Hematopoietic multipotent progenitor cell treated with erythropoietin and hydrocortisone succinate and interleukin-3 and kit ligand, for 8 days (in vitro differentiated cells): ENCODE data around the gene ST3GAL2.

Experiments used
- DNase-seq: peaks from one replicate; pipeline ENCODE4 v3.0.0-alpha.2; 2015

The ST3GAL2 gene

GRCh38 chr16:70437017-70437581 lies 1.8 kb downstream of the ST3GAL2 start:
- no peak for DNase-seq

DNA sequence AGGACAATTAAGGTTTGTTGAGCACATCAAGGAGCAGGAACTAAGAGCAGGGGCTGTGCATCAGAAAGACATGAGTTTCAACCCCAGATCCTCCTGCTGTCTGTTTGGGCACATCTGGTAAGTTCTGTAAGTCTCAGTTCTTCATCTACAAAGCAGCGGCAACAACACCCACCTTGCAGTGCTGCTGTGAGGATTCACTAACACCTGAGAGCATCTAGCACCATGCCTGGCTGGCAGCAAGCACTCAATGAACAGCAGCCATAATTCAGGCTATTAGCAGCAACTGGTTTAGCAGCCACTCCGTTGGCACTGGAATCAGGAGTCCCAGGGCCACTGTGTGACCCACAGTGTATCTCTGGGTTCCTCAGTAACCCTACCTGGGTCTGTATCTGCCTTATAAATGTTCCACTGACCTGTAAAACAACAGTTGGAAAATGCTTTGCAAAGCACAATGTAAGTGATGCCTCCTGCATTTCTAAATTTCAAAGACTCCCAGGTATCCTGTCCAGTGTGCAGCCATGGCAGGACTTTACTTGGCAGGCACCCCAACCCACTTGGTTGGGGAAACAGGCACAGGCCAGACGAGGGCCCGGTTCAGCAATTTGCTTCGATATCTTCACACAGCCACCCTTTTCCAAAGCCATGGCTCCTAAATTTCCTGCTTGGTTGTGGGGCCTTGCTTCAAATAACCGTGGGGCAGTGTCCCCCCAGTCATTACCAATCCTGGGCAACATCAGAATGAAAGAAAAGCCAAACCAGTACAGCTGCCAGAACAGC lies 4.2 kb downstream of the ST3GAL2 start:
- DNase-seq: no peak

- no peak for DNase-seq
These were observed 5.3 kb downstream of the ST3GAL2 start for GRCh38 chr16:70433458-70434103.

DNA sequence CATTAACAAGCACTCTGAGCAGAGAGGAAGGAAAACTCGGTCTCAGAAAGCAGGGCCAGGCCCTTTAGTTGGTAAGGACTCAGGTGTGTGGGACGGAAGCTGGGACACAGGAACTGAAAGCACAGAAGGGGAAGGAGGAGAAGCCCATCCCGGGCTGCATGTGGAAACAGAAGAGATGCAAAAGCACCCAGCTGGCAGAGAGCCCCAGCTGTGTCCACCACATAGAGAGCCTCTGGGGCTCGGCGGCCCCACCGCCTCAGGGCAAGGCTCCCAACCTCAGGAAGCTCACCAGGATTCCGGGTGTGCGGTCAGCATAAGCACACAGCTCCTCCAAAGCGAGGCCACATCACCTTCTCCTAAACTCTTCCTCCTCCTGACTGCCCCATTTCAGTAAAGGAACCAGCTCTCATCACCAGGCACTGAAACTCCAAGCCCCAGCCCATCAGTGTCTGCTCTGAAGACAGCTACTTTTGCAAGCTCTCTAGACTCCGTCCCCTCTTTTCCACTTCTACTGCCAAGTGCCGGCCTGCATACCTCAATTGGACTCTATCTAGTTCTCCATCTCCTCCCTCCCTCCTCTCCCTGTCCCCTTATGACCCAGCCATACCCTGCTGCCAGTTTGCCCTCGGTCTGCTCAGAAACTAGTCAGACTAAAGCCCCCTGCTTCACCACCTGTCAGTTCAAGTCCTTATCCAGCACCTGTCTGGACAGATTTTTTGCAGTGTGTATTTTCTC lies 6.0 kb downstream of the ST3GAL2 start:
- DNase-seq: peak; percentile 73

GRCh38 chr16:70432356-70432722 lies 6.6 kb downstream of the ST3GAL2 start:
- DNase-seq: no peak

GRCh38 chr16:70430667-70431536 lies 8.0 kb downstream of the ST3GAL2 start:
- DNase-seq: peak; percentile 73

DNA sequence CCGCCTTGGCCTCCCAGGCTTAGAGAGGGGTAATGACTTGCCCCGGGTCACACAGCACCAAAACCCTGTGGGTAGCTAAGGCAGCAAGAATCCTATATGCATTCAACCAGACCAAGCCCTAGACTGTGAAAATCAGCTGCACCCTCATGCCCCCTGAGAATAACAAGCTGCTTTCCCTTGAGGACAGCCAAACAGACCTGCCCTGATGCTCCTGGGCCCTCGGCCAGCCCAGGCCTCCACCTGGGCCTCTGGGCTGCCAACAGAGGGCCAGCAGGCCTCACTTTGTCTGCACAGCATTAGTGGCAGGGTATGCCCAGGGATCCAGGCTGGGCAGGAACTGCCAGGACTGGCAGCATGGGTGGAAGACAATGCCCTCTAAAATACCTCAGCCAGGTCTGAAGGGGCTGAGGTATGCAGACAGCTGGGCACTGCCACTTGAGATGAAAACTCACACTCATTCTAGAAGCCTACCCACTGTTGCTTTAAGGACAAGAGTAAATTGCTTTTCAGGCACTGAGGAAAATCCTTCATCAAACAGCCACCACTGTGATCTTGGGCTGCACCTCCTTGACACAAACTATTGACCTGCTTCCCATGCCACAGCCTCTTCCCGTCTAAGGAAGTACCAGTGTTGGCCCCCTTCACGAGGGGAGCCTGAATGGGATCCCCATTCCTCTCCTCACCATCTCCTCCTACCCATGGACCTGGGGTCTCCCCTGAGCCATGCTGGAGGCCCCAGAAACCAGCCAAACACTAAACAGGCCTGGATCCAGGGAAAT lies 8.8 kb downstream of the ST3GAL2 start:
- no peak for DNase-seq

- peak; percentile 100 for DNase-seq
These were observed 10.5 kb downstream of the ST3GAL2 start for GRCh38 chr16:70428178-70428998.

DNA sequence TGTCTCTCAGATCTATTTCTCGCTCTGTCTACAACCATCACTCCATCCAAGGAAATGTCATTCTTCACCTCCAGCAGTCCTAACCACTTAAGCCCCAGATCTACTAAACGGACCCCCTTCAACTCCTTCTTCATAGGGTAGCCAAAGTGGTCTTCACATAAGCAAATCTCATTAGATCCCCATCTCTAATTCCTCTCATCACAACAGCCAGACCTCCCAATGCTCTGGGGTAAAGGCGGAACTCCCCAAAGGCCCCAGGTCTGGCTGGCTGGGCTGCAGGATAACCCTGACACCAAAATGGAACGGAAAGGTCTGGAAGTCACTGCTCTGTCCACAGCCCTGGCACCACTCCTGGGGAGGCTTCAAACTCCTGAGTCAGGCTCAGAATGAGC lies 11.1 kb downstream of the ST3GAL2 start:
- no peak for DNase-seq

- no peak for DNase-seq
These were observed 16.4 kb downstream of the ST3GAL2 start for GRCh38 chr16:70422543-70422942.

DNA sequence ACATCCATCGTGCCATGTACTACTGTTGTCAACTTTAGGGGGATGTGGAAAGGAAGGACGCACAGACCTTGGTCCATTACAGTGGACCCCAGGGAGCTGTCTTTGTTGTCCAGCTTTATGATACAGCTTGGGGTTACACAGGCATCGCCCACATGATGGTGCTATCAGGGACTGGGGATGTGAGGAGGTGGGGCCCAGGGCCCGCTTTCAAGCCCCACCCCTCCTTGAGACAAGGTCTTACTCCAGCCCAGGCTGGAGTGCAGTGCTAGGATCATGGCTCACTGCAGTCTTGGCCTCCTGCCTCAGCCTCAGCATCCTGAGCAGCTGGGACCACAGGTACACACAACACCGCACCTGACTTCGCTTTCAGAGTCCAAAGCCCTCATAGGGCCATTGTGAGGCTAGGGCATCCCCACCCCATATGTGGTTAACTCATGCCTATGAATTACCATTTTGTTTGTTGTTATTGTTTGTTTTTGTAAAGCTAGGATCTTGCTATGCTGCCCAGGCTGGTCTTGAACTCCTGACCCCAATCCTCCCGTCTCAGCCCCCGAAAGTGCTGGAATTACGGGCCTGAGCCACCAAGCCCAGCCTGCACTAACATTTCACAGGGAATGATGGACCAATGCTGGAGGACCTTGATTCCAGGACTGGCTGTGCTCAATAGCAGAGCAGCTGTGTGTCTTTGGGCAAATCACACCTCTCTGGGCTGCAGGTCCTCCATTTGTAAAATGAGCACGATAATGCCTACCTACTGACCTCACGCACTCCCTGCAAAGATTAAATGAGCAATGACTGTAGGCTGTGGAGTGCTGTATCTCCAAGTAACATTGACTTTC lies 17.2 kb downstream of the ST3GAL2 start:
- DNase-seq: peak; percentile 81

DNA sequence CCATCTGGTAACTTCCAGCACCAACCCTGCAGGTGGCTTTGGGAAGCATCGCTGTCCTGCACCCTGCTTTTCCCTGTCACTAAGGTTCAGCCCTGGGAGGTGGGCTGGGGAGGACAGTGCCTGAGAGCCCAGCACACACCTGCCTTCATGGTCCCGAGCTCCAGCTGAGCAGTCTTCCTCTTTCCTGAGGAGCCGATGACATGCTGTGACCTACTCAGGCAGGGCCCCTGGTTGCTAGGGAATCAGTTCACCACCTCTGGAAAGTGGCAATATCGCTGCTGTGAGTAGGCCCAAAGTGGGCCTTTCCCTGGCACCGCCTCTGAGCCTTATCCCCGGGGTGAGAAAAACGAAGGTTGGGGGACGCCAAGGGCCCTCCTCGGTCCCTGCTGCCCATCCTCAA lies 17.9 kb downstream of the ST3GAL2 start:
- DNase-seq: no peak

DNA sequence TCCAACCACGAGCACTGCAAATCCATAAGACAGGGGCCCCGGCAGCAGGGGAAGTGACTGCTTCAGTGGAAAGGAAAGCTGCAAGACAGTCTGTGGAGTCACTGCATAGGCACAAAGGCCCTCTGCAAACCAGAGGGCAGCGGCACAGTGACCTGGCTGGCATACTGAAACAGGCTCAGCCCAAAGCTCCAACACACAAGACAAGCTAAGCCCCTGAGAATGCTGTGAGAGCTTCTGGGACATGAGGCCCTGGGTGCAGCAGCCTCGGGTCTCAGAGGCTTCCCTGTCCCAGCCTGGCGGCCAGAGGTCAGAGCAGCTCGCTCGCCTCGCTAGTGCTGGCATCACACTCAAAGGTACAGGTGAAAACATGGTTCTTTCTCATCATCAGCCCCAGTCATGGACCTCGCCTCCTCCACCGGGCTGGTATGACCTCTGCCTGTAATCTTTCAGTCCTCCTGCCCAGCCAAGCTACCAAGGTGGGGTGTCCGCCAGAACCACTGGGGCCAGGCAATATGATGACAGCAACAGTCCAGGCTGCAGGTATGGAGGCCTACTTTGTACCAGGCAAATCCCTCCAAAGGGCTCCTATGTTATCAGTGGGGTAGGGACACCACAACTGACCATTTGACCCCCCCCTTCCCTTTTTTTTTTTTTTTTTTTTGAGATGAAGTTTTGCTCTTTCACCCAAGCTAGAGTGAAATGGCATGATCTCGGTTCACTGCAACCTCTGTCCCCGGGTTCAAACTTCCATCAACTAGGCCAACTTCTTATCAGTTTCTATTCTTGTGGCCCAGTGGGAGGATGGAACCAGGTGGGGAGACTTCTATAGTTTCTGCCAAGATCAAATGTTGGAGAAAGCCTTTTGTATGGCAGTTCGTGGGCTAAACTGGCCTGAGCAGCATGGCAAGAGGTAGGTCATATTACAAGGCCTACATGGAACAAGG lies 19.2 kb downstream of the ST3GAL2 start:
- DNase-seq: no peak

DNA sequence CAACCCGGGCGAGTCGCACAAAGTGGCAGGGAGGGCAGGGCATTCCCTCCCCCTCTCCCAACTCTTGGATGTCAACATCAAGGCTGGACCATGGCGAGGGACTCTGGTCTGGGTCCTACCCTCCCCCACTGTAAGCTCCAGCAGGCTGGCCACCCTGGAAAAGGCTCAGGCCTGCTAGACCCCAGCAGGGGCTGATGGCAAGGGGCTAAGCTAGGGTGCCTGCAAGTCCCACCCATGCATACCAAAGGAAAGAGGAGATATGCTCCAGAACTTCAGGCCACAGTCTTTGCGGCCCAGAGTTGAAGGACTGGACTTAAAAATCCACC lies 19.9 kb downstream of the ST3GAL2 start:
- no peak for DNase-seq

GRCh38 chr16:70418274-70418992 lies 20.5 kb downstream of the ST3GAL2 start:
- no peak for DNase-seq

GRCh38 chr16:70417661-70418060 lies 21.2 kb downstream of the ST3GAL2 start:
- DNase-seq: no peak

DNA sequence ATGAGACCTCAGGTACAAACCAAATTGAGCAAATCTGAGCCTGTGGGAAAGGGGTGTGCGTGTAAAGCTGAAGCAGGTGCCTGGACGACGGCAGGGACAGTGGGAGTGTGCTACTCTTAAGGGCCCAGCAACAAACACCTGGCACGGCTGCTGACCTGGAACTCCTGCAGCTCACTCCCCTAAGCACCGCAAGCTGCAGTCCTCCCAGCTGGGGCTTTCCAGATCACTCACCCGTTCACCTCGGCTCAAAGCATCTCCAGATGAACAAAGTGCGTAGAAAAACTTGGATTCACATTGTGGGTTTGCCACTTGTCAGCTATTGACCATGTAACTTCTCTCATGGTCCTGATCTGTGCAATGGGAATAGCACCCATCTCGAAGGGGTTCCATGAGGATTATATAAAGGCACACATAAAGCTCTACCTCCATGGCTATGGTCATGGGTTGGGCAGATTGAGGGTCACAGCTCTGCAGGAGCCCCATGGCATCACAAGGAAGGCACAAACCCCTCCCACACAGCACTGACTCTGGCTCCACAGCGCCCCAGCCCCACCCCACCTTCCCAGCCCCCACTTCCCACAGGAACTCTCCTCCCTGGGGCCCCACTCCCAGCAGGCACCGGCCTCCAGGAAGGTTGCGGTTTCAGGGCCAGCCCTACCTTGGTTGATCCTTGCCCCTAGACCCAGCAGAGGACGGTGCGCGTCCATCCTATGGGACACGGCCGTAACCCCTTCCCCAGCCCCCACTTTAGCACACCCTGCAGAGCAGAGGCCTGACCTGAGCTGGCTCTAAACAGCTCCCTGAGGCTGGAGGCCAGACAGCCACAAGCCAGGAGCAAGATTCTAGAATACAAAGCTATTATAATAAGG lies 21.9 kb downstream of the ST3GAL2 start:
- DNase-seq: no peak
